Heart right ventricle (tissue), 16 donors: ENCODE data around the gene LINGO1. TPM values are rescaled to one million over a fixed set of nuclear protein-coding genes. Genes with fewer than 3 reads are reported as not detected.

Source experiments
- ATAC-seq, 8 donors: fragments of 200-7000 bp; cut with Tn5 transposase; one replicate each; pipeline ENCODE4 v1.9.1; 2020; ENCODE audit warnings: mild to moderate bottlenecking in 8 of 8, moderate library complexity in 8 of 8, moderate number of reproducible peaks in 1 of 8
- DNase-seq, 2 donors: peaks; one replicate each; pipeline ENCODE4 v3.0.0-alpha.2; 2020
- H3K27ac ChIP-seq, 10 donors: fragments of 200-600 bp; sonication (generic) in 2 of 10; one replicate each; pipeline versions ENCODE4 v1.5.0 to v1.8.0; 2020 to 2022; ENCODE audit warnings: mild to moderate bottlenecking in 3 of 10
- H3K27me3 ChIP-seq, 7 donors: fragments of 200-600 bp; one replicate each; pipeline ENCODE4 v1.8.0; 2021 to 2022; ENCODE audit warnings: mild to moderate bottlenecking in 2 of 7
- H3K36me3 ChIP-seq, 9 donors: fragments of 200-600 bp; sonication (generic) in 1 of 9; one replicate each; pipeline versions ENCODE4 v1.5.0 to v1.8.0; 2020 to 2022; ENCODE audit warnings: mild to moderate bottlenecking in 2 of 9
- H3K4me1 ChIP-seq, 9 donors: fragments of 200-600 bp; sonication (generic) in 1 of 9; one replicate each; pipeline versions ENCODE4 v1.5.0 to v1.8.0; 2020 to 2022; ENCODE audit warnings: mild to moderate bottlenecking in 4 of 9
- H3K4me3 ChIP-seq, 10 donors: fragments of 200-600 bp; sonication (generic) in 2 of 10; one replicate each; pipeline versions ENCODE4 v1.5.0 to v1.8.0; 2020 to 2022; ENCODE audit warnings: mild to moderate bottlenecking in 7 of 10, moderate library complexity in 2 of 10
- H3K9me3 ChIP-seq, 11 donors: fragments of 200-600 bp in 10 of 11; sonication (generic) in 2 of 11; one replicate each; pipeline versions ENCODE4 v1.5.0 to v1.8.0; 2013 to 2022; ENCODE audit warnings: mild to moderate bottlenecking in 2 of 11, control low read depth in 1 of 11, moderate library complexity in 1 of 11
- WGBS, 2 donors: extraction: QIAGEN DNeasy Blood & Tissue Kit; methylation state at CpG; one replicate each; pipeline ENCODE4 v1.1.7; 2013; ENCODE audit warnings: inconsistent platforms in 1 of 2; 5-methylcytosine and 5-hydroxymethylcytosine counted together
- intact Hi-C, 10 donors: fragments of 100-400 bp; cut with DNase I; formaldehyde crosslinking; loops; one replicate each; pipeline versions ENCODE4 v1.11.1 to v1.14.2; 2022
- polyA plus RNA-seq, 2 donors: library from polyadenylated mRNA; stranded (reverse); fragments of 200-250 nt; gene quantifications; one replicate each; pipeline ENCODE4 v1.2.3, GENCODE V29; 2013
- total RNA-seq, 10 donors: library from RNA; stranded (reverse); fragmentation: NEBNext Ultra II Directional in 3 of 10; extraction: Animal tissue kit (Norgen Biotek cat#: 25700) in 3 of 10; gene quantifications; one replicate each; pipeline versions ENCODE4 v1.2.1 to v1.2.4, GENCODE V29; 2021 to 2023
- TF ChIP-seq, protein P1 (sequence below), 9 donors: fragments of 200-600 bp; sonication (generic) in 2 of 9; IDR thresholded peaks; one replicate each; pipeline versions ENCODE4 v1.5.0 to v1.8.0; 2021 to 2022; ENCODE audit warnings: antibody characterized with exemption in 9 of 9, mild to moderate bottlenecking in 5 of 9, moderate library complexity in 1 of 9
- donor health status: Arrhythmogenic right ventricular cardiomyopathy.
- donor health status: ischemic (EF 13 %, LVEDD 7.1; RV severe dilation, severe dysfunction).
- donor health status: healthy with polysubstance abuse.
- donor health status: DM: no; HTN: yes; CAD: no.
- donor health status: DM: no; HTN: no; CAD: no.
- donor health status: ischemic (EF 25% LVEDD 6.9; RV normal size, moderate dysfunction).
- donor health status: ischemic (EF 25% LVEDD 5.7; RV mildly dilated, moderate dysfunction).
- donor health status: healthy.
- donor health status: DM: yes; HTN: yes; CAD: no.
- donor health status: Ischemic cardiomyopathy.
- donor health status: ischemic (EF 35%, LVEDD 5.7; RV mildly dilated, moderate dysfunction).
- donor health status: nonischemic (EF 11% LVEDD 7.7; RV severe dilation, severe dysfunction).
- donor health status: DM: yes; HTN: yes; CAD: no.
- donor health status: PGD.
- donor health status: ischemic (EF 29% LVEDD 5.4; RV normal size, mild dysfunction).
- donor health status: nonischemic (EF 23%, LVEDD 6.1; RV moderate dilation, normal function).

The LINGO1 gene
- total and polyA plus RNA-seq, 12 donors, result 0.70 to 2.7 (median 1.3) TPM

DNA sequence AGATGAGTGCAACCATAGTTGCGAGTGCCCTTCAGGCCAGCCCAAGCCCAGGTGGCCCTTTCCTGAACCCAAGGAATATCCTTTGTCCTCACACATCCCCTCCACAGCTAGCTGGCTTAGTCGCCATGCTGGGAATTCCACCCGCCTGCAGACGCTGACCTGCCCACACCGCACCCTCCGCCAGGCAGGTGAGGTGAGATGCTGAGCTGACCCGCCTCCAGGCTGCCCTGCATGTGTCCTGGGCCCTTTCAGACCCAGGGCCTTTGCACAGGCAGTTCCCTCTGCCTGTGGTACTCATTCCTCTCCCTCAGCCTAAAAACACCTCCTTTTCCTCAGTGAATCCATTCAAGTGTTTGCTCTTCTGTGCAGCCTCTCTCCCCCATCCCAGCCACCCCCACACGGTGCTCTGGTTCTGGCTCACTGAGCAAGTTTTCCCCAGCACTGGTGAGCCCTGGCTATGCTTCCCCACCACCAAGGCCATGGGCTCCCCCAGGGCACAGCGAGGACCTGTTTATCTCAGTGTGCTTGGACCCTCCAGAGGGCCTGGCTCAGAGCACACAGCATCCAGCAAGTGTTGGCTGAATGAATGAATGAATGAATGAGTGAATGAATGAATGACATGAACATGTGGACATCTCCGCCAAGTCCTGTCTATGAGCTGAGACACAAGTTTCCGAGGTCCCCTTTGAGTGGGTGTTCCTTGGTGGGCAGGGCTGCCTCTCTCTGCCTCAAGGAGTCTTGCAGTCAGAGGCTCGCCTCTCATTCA is 33.0 kb upstream of the LINGO1 start:
- no peaks in the 10 kb centered on the region for H3K9me3 ChIP-seq
- intact Hi-C loops, result loop anchor here in 1 of 10 donors (10.0 kb wide), 1 partner anchor 159 kb away; no protein-coding TSS in a partner anchor
- no peak overlapping the region for H3K4me3 ChIP-seq
- DNase-seq (no peak), ATAC-seq (no peak)
- no peaks in the 10 kb centered on the region for H3K36me3 ChIP-seq
- peaks cover 0 to 27% (median 14%) of the 10 kb centered on the region in 7 donors for H3K27me3 ChIP-seq
- H3K4me1 ChIP-seq, result no peaks in the 10 kb centered on the region
- H3K27ac ChIP-seq, result no peak overlapping the region
- WGBS, 2 donors, result 90 to 91% methylated on average over 12 of the region's 12 CpGs
- TF ChIP-seq, protein P1, sequence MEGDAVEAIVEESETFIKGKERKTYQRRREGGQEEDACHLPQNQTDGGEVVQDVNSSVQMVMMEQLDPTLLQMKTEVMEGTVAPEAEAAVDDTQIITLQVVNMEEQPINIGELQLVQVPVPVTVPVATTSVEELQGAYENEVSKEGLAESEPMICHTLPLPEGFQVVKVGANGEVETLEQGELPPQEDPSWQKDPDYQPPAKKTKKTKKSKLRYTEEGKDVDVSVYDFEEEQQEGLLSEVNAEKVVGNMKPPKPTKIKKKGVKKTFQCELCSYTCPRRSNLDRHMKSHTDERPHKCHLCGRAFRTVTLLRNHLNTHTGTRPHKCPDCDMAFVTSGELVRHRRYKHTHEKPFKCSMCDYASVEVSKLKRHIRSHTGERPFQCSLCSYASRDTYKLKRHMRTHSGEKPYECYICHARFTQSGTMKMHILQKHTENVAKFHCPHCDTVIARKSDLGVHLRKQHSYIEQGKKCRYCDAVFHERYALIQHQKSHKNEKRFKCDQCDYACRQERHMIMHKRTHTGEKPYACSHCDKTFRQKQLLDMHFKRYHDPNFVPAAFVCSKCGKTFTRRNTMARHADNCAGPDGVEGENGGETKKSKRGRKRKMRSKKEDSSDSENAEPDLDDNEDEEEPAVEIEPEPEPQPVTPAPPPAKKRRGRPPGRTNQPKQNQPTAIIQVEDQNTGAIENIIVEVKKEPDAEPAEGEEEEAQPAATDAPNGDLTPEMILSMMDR (IDR thresholded peaks at IDR 0.05), result no peak

DNA sequence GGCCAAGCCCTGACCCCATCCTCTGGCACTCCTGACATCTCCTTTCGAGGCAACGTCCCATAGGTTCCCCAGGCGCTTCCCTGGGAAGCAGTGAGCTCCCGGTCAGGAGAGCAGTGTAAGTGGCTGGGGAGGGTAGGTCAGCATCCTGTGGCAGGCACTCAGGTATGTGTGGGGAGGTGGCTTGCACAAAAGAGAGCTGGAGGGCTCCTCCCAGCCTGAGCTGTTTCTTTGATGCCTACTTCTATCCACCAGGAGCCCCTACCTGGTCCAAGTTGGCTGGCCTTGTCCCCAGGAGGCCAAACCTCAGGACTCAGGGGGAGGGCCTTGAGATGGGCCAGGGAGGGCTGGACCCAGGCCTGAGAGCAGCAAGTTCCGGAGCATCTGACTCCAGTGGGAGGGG is 31.7 kb upstream of the LINGO1 start:
- Histone ChIP-seq H3K27ac (no peak overlapping the region), H3K36me3 (no peaks in the 10 kb centered on the region), H3K4me1 (no peaks in the 10 kb centered on the region), H3K27me3 (peaks cover 0 to 23% (median 9%) of the 10 kb centered on the region in 7 donors), H3K9me3 (no peaks in the 10 kb centered on the region), H3K4me3 (no peak overlapping the region)
- no peak for DNase-seq
- TF ChIP-seq, protein P1 (IDR thresholded peaks at IDR 0.05), result no peak
- WGBS, 2 donors, result 71 to 78% methylated on average over 5 of the region's 5 CpGs
- intact Hi-C loops, result loop anchor here in 1 of 10 donors (10.0 kb wide), 1 partner anchor 160 kb away; no protein-coding TSS in a partner anchor
- no peak for ATAC-seq

DNA sequence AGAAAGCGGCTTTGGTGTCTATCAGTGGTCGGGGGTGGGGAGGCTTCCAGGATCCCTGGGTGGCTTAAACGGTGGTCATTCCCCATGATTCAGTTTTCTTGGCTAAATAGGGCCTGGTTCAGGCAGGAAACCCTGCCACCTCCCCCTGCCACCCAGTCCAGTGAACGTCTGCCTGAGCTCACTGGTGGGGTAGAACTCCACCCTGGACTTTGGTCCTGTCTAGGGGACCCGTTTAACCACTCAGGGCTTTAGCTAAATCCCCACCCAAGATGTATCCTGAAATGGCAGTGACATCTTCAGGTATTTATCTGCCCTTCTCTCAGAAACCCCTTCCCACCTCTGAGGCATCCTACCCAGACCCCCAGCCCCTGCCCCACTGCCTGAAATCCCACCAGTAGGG is 30.5 kb upstream of the LINGO1 start:
- no peaks in the 10 kb centered on the region for H3K36me3 ChIP-seq
- no peaks in the 10 kb centered on the region for H3K4me1 ChIP-seq
- DNase-seq (no peak), ATAC-seq (no peak)
- intact Hi-C loops, result loop anchor here in 1 of 10 donors (10.0 kb wide), 1 partner anchor 162 kb away; no protein-coding TSS in a partner anchor
- no peak overlapping the region for H3K27ac ChIP-seq
- peaks cover 0 to 19% (median 9%) of the 10 kb centered on the region in 7 donors for H3K27me3 ChIP-seq
- WGBS, 2 donors, result 72 to 75% methylated on average over 5 of the region's 5 CpGs
- TF ChIP-seq, protein P1 (IDR thresholded peaks at IDR 0.05), result no peak
- no peak overlapping the region for H3K4me3 ChIP-seq
- no peaks in the 10 kb centered on the region for H3K9me3 ChIP-seq

DNA sequence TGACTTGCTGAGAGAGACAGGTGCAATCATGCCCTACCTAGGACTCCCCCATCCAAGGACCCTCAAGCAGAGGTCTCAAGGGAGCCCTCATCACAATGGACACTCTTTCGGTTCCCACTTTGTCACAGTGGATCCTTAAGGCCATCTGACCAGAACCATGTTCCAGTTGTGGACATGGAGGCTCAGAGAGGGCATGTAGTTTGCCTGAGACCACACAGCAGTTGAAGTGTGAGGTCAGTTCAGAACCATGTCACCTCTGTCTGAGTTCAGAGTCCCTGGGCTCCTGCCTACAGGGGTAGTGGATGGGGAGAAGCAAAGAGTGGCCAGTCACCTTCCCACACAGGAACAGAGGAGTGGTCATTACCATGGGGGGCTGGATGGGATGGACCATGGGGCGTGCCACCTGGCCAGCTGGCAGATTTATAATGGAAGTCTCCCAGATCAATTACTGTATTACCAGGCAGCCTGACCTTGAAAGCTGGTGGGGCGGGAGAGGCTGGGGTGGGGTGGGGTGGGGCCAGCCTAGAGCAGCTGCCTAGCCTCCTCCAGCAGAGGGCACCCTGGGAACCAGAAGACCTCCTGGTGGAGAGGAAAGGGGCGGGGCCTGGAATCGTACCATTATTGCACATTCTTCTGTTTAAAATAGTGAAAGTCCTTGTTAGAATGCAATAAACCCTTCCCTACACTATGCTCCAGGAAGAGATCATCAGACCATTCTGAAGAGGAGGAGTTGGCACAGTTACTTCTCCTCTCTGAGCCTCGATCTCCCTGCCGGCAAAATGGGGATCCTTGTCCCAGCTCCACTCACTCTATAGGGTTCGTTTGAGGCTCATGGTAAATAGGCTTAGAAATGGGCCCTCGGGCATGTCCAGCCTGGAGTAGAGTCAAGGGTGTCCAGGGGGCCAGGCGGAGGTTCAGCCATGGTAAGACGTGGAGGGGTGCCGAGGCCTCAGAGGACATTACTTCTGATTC is 26.9 kb upstream of the LINGO1 start:
- intact Hi-C loops, result loop anchor here in 5 of 10 donors (2.0 to 10.0 kb wide), 3 partner anchors 161 to 165 kb away; no protein-coding TSS in a partner anchor
- DNase-seq, result peak; percentile 35 to 42
- Histone ChIP-seq H3K36me3 (no peaks in the 10 kb centered on the region), H3K4me1 (no peaks in the 10 kb centered on the region), H3K27me3 (peaks cover 0 to 45% (median 33%) of the 10 kb centered on the region in 7 donors), H3K9me3 (no peaks in the 10 kb centered on the region), H3K27ac (no peak overlapping the region), H3K4me3 (no peak overlapping the region)
- peak in 6 of 8 donors; percentile 40 to 71 (median 48) for ATAC-seq
- 57 to 59% methylated on average over 12 of the region's 12 CpGs for WGBS, 2 donors
- TF ChIP-seq, protein P1 (IDR thresholded peaks at IDR 0.05), result peak in 8 of 9 donors; percentile 12 to 68 (median 57)
